HCT116 (cell line): Measurements from ENCODE around the gene RAB31.

Source experiments
- CTCF ChIP-seq, 3 experiments: fragments of 200-600 bp in 1 of 3; sonication (generic) in 1 of 3; IDR thresholded peaks in 2 of 3; conservative IDR thresholded peaks in 1 of 3; 2 replicates each; pipeline ENCODE4 v1.5.1; 2012 to 2017; ENCODE audit warnings: low read depth in 2 of 3, low read length in 2 of 3, antibody characterized with exemption in 1 of 3, borderline replicate concordance in 1 of 3, control low read depth in 1 of 3, mild to moderate bottlenecking in 1 of 3, mixed read lengths in 1 of 3, mixed run types in 1 of 3, moderate library complexity in 1 of 3; ENCODE audit not compliant: insufficient read depth in 1 of 3
- ELF1 ChIP-seq: IDR thresholded peaks from 2 replicates; pipeline ENCODE4 v1.6.1; 2012; ENCODE audit warnings: low read depth, borderline replicate concordance
- EZH2 ChIP-seq: fragments of 200-600 bp; sonication (generic); IDR thresholded peaks from 2 replicates; pipeline ENCODE4 v1.6.1; 2017; ENCODE audit warnings: antibody characterized with exemption, mixed run types
- EZH2phosphoT487 ChIP-seq: fragments of 200-600 bp; IDR thresholded peaks from 2 replicates; pipeline ENCODE4 v1.6.1; 2018; ENCODE audit warnings: antibody characterized with exemption, borderline replicate concordance
- FOSL1 ChIP-seq: IDR thresholded peaks from 2 replicates; pipeline ENCODE4 v1.6.1; 2012; ENCODE audit warnings: low read depth
- JUND ChIP-seq: IDR thresholded peaks from 2 replicates; pipeline ENCODE4 v1.6.1; 2012
- POLR2A ChIP-seq: IDR thresholded peaks from 2 replicates; pipeline ENCODE4 v1.7.0; 2011; ENCODE audit warnings: borderline replicate concordance; ENCODE audit not compliant: insufficient read depth, insufficient read length; ENCODE audit errors: extremely low read depth
- POLR2AphosphoS5 ChIP-seq: IDR thresholded peaks from 2 replicates; pipeline ENCODE4 v1.6.1; 2011; ENCODE audit warnings: mild to moderate bottlenecking, low read depth, low read length, moderate library complexity
- RAD21 ChIP-seq: IDR thresholded peaks from 2 replicates; pipeline ENCODE4 v1.6.1; 2012; ENCODE audit warnings: low read depth, mild to moderate bottlenecking
- REST ChIP-seq: IDR thresholded peaks from 2 replicates; pipeline ENCODE4 v1.6.1; 2012; ENCODE audit warnings: low read depth
- SP1 ChIP-seq: IDR thresholded peaks from 2 replicates; pipeline ENCODE4 v1.6.1; 2012; ENCODE audit warnings: low read depth
- TCF7L2 ChIP-seq: IDR thresholded peaks from 2 replicates; pipeline ENCODE4 v1.7.0; 2011; ENCODE audit warnings: borderline replicate concordance, inconsistent platforms; ENCODE audit not compliant: insufficient read depth, insufficient read length; ENCODE audit errors: extremely low read depth
- ZBTB33 ChIP-seq: IDR thresholded peaks from 2 replicates; pipeline ENCODE4 v1.6.1; 2011; ENCODE audit warnings: mild to moderate bottlenecking, low read length, moderate library complexity; ENCODE audit not compliant: insufficient replicate concordance; ENCODE audit errors: extremely low read depth

GRCh38 chr18:9720327-9720726 lies 12.2 kb downstream of the RAB31 start:
- TF ChIP-seq CTCF (IDR thresholded peaks at IDR 0.05 in 2 of 3, conservative IDR thresholded peaks at IDR 0.05 in 1 of 3; ENCODE audit: borderline replicate concordance in 1 of 3, insufficient read depth in 1 of 3, low read depth in 2 of 3, low read length in 2 of 3) (no peak), JUND (no peak), POLR2A (no peak), EZH2phosphoT487 (no peak), ZBTB33 (no peak), SP1 (no peak), RAD21 (no peak), EZH2 (no peak), REST (no peak), FOSL1 (no peak), ELF1 (no peak), POLR2AphosphoS5 (no peak), TCF7L2 (no peak)
